Peyer's patch (tissue), 4 donors: ENCODE measurements around the gene ANKH. TPM values are rescaled to one million over a fixed set of nuclear protein-coding genes. Genes with fewer than 3 reads are reported as not detected.
"Not testable (repeated sequence)": the region's sequence is repeated elsewhere in the genome, so short reads cannot be mapped to it uniquely, and the experiment has no call there.

Source experiments
- DNase-seq, 3 donors: peaks; one replicate each; pipeline ENCODE4 v3.0.0-alpha.2; 2017 to 2019
- H3K27ac ChIP-seq, 4 donors: fragments of 200-600 bp; sonication (generic); one replicate each; pipeline ENCODE4 v1.5.1; 2016 to 2019
- H3K27me3 ChIP-seq, 2 donors: fragments of 200-600 bp; sonication (generic); one replicate each; pipeline ENCODE4 v1.5.1; 2019
- H3K36me3 ChIP-seq, 3 donors: fragments of 200-600 bp; sonication (generic); one replicate each; pipeline ENCODE4 v1.5.1; 2016 to 2019
- H3K4me1 ChIP-seq, 4 donors: fragments of 200-600 bp; sonication (generic); one replicate each; pipeline ENCODE4 v1.5.1; 2016 to 2019
- H3K4me3 ChIP-seq, 4 donors: fragments of 200-600 bp; sonication (generic); 1 replicate in 3 of 4; 2 replicates in 1 of 4; pipeline ENCODE4 v1.5.1; 2016 to 2019; ENCODE audit warnings: mild to moderate bottlenecking in 1 of 4
- H3K9me3 ChIP-seq, 4 donors: fragments of 200-600 bp; sonication (generic); one replicate each; pipeline ENCODE4 v1.5.1; 2016 to 2019; ENCODE audit warnings: mild to moderate bottlenecking in 1 of 4
- CTCF ChIP-seq, 6 experiments: fragments of 450-650 bp in 4 of 6; fragments of 200-600 bp in 2 of 6; sonication (generic) in 1 of 6; IDR thresholded peaks; one replicate each; pipeline ENCODE4 v1.5.1; 2017 to 2019; ENCODE audit warnings: antibody characterized with exemption in 6 of 6, mild to moderate bottlenecking in 3 of 6, moderate library complexity in 1 of 6
- POLR2A ChIP-seq, 2 donors: fragments of 450-650 bp; IDR thresholded peaks; one replicate each; pipeline ENCODE4 v1.5.1; 2017; ENCODE audit warnings: antibody characterized with exemption in 2 of 2, mild to moderate bottlenecking in 2 of 2, moderate library complexity in 2 of 2
- total RNA-seq, 4 donors: library from RNA; depleted of rRNA; stranded (reverse); fragments of >200 nt; gene quantifications; one replicate each; pipeline ENCODE4 v1.1.0, GENCODE V29; 2016

Gene ANKH
- total RNA-seq, 4 donors from 2014 or later = 28.9 to 98.0 (median 96.1) TPM

- Histone ChIP-seq H3K27me3 (no peaks in the 10 kb centered on the region), H3K27ac (peak overlapping the region in 3 of 4 donors; percentile 44 to 62 (median 62)), H3K4me3 (no peak overlapping the region), H3K4me1 (peaks cover 0 to 14% (median 9%) of the 10 kb centered on the region in 4 donors), H3K9me3 (no peaks in the 10 kb centered on the region), H3K36me3 (peaks cover 0 to 4% (median 0%) of the 10 kb centered on the region in 3 donors)
- DNase-seq = peak in 2 of 3 donors; percentile 73 to 81
- TF ChIP-seq CTCF (IDR thresholded peaks at IDR 0.05) (no peak), POLR2A (IDR thresholded peaks at IDR 0.05) (no peak)
Observed at GRCh38 chr5:14809369-14810155, 62.0 kb downstream of the ANKH start.

- no peak for DNase-seq
- Histone ChIP-seq H3K27ac (no peak overlapping the region), H3K36me3 (peaks cover 0 to 4% (median 0%) of the 10 kb centered on the region in 3 donors), H3K4me3 (no peak overlapping the region), H3K27me3 (no peaks in the 10 kb centered on the region), H3K9me3 (no peaks in the 10 kb centered on the region), H3K4me1 (peaks cover 0 to 14% (median 9%) of the 10 kb centered on the region in 4 donors)
- TF ChIP-seq CTCF (IDR thresholded peaks at IDR 0.05) (no peak), POLR2A (IDR thresholded peaks at IDR 0.05) (no peak)
Observed at GRCh38 chr5:14807471-14807870, 64.1 kb downstream of the ANKH start.

GRCh38 chr5:14806456-14806855 lies 65.1 kb downstream of the ANKH start:
- Histone ChIP-seq H3K4me3 (no peak overlapping the region), H3K27ac (no peak overlapping the region), H3K27me3 (no peaks in the 10 kb centered on the region), H3K36me3 (peaks cover 0 to 4% (median 0%) of the 10 kb centered on the region in 3 donors), H3K9me3 (no peaks in the 10 kb centered on the region), H3K4me1 (peaks cover 0 to 13% (median 9%) of the 10 kb centered on the region in 4 donors)
- DNase-seq = peak in 1 of 3 donors; percentile 50
- TF ChIP-seq CTCF (IDR thresholded peaks at IDR 0.05) = no peak
- no peak for TF ChIP-seq POLR2A (IDR thresholded peaks at IDR 0.05)

- Histone ChIP-seq H3K4me3 (no peak overlapping the region), H3K36me3 (peaks cover 0 to 12% (median 0%) of the 10 kb centered on the region in 3 donors), H3K27ac (no peak overlapping the region), H3K27me3 (no peaks in the 10 kb centered on the region), H3K9me3 (no peaks in the 10 kb centered on the region), H3K4me1 (no peaks in the 10 kb centered on the region)
- no peak for TF ChIP-seq POLR2A (IDR thresholded peaks at IDR 0.05)
- TF ChIP-seq CTCF (IDR thresholded peaks at IDR 0.05) = no peak
- no peak for DNase-seq
Observed at GRCh38 chr5:14802541-14802940, 69.0 kb downstream of the ANKH start.

GRCh38 chr5:14801792-14802191 lies 69.8 kb downstream of the ANKH start:
- peaks cover 0 to 15% (median 0%) of the 10 kb centered on the region in 3 donors for H3K36me3 ChIP-seq
- TF ChIP-seq POLR2A (IDR thresholded peaks at IDR 0.05) (no peak), CTCF (IDR thresholded peaks at IDR 0.05) (no peak)
- no peak overlapping the region for H3K27ac ChIP-seq
- DNase-seq = no peak
- no peaks in the 10 kb centered on the region for H3K4me1 ChIP-seq
- no peaks in the 10 kb centered on the region for H3K27me3 ChIP-seq
- H3K4me3 ChIP-seq = no peak overlapping the region
- no peaks in the 10 kb centered on the region for H3K9me3 ChIP-seq

- H3K36me3 ChIP-seq = peaks cover 0 to 11% (median 0%) of the 10 kb centered on the region in 3 donors
- H3K4me1 ChIP-seq, H3K27me3 ChIP-seq, H3K9me3 ChIP-seq, H3K4me3 ChIP-seq, DNase-seq, H3K27ac ChIP-seq: not testable (repeated sequence)
Observed at GRCh38 chr5:14797385-14797784, 74.2 kb downstream of the ANKH start.
